Measurements from ENCODE around the gene FKBP11. TPM values are rescaled to one million over a fixed set of nuclear protein-coding genes. Genes with fewer than 3 reads are reported as not detected.

The FKBP11 gene
- total and polyA plus RNA-seq, 2 donors (not counting 3 experiments of a cell fraction or from before 2014, with no cell fraction given), result 74.2 to 81.2 TPM

DNA sequence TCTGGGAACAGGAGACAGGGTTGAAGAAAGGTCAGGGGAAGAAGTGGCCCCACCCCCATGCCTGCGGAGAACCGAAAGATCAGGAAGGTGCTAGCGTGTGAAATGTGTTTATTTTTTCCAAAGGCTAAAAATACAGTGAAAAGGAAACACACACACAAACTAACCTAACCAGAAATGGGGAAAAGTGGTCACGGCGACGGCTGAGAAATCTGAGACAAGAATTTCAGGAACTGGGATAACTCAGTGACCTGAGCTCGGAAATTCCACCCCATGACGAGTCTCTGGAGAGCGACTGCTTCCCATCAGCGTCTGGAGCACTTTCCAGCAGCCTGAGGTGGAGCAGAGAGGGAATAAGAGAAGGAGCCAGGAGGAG lies 43.0 kb downstream of the FKBP11 start:
- FAIRE-seq, result peak; percentile 97
- Histone ChIP-seq H4K20me1 (replicated peaks; ENCODE audit: control insufficient read depth, extremely low read depth, insufficient read depth, low read length) (no peaks in the 10 kb centered on the region), H3K9me3 (replicated peaks; ENCODE audit: control insufficient read depth, insufficient read depth, low read length) (no peaks in the 10 kb centered on the region), H2AFZ (ENCODE audit: low read depth, low read length) (peak overlapping the region; percentile 88), H3K9me1 (replicated peaks; ENCODE audit: control insufficient read depth, extremely low read depth, insufficient read depth, low read length) (no peaks in the 10 kb centered on the region), H3K27ac (ENCODE audit: insufficient read depth, low read depth, low read length) (peak overlapping the region; percentile 81), H3K4me3 (replicated peaks in 1 of 3; ENCODE audit: insufficient read depth in 1 of 3, low read depth in 1 of 3, low read length in 3 of 3) (peak overlapping the region in 1 of 3 experiments; percentile 47), H3K9ac (replicated peaks; ENCODE audit: extremely low read depth, insufficient read depth, low read length) (peak overlapping the region; percentile 56), H3K4me1 (ENCODE audit: control insufficient read depth, extremely low read depth, insufficient read depth, low read length) (peaks cover 29% of the 10 kb centered on the region), H3K79me2 (ENCODE audit: control insufficient read depth, insufficient read depth, low read length) (no peaks in the 10 kb centered on the region), H3K4me2 (ENCODE audit: insufficient read depth, low read length) (peak overlapping the region; percentile 44), H3K36me3 (ENCODE audit: control insufficient read depth in 2 of 2, extremely low read depth in 1 of 2, insufficient read depth in 2 of 2, low read length in 2 of 2) (no peaks in the 10 kb centered on the region), H3K27me3 (ENCODE audit: control insufficient read depth in 2 of 2, insufficient read depth in 2 of 2, low read length in 2 of 2) (no peaks in the 10 kb centered on the region)
- DNase-seq (ENCODE audit: low read depth, low spot score), result peak; percentile 96
- no TSS peak for BruUV-seq (replicated peaks)
- intact Hi-C loops (cut with micrococcal nuclease), result loop anchor here (2.0 kb wide), 2 partner anchors 18 to 30 kb away; partner anchors contain the start of genes DDX23 and RND1
- no peak for TF ChIP-seq FOS (IDR thresholded peaks at IDR 0.05; ENCODE audit: borderline replicate concordance, insufficient read depth, low read length)
- TF ChIP-seq, protein P1, sequence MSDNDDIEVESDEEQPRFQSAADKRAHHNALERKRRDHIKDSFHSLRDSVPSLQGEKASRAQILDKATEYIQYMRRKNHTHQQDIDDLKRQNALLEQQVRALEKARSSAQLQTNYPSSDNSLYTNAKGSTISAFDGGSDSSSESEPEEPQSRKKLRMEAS (IDR thresholded peaks at IDR 0.05; ENCODE audit: insufficient read depth, insufficient read length), result no peak
- peak; percentile 46 for TF ChIP-seq POLR2AphosphoS5 (IDR thresholded peaks at IDR 0.05; ENCODE audit: insufficient read depth, low read depth, low read length)
- TF ChIP-seq JUN (IDR thresholded peaks at IDR 0.05; ENCODE audit: borderline replicate concordance, insufficient read depth, insufficient read length, low read depth), result peak; percentile 27
- no peak for TF ChIP-seq MYC (IDR thresholded peaks at IDR 0.05; ENCODE audit: low read depth, low read length)
- peak; percentile 10 for TF ChIP-seq GATA2 (IDR thresholded peaks at IDR 0.05; ENCODE audit: insufficient read depth, insufficient read length, low read depth, low read length)
- ChIA-PET POLR2A (interaction anchor here (1.0 to 1.5 kb wide), 2 partner anchors 16 kb away, joined by 3 to 5 read pairs; partner anchors contain the start of gene RND1), CTCF (interaction anchor here (1.2 to 6.2 kb wide), 7 partner anchors 8 to 114 kb away, joined by 3 to 80 read pairs (median 4); partner anchors contain the start of genes DDX23 and RND1)
- dilution Hi-C loops (cut with MboI; ENCODE audit: extremely low pct_ligation_motif_present, low sequenced_read_pairs), result no loop called here
